GM04504 (cell line): ENCODE measurements around the gene DDX42.
"Not testable (repeated sequence)": the region's sequence is repeated elsewhere in the genome, so short reads cannot be mapped to it uniquely, and the experiment has no call there.

Experiments used
- DNase-seq: peaks from one replicate; pipeline ENCODE4 v3.0.0-alpha.2; 2012; ENCODE audit warnings: low read depth

Gene DDX42

DNA sequence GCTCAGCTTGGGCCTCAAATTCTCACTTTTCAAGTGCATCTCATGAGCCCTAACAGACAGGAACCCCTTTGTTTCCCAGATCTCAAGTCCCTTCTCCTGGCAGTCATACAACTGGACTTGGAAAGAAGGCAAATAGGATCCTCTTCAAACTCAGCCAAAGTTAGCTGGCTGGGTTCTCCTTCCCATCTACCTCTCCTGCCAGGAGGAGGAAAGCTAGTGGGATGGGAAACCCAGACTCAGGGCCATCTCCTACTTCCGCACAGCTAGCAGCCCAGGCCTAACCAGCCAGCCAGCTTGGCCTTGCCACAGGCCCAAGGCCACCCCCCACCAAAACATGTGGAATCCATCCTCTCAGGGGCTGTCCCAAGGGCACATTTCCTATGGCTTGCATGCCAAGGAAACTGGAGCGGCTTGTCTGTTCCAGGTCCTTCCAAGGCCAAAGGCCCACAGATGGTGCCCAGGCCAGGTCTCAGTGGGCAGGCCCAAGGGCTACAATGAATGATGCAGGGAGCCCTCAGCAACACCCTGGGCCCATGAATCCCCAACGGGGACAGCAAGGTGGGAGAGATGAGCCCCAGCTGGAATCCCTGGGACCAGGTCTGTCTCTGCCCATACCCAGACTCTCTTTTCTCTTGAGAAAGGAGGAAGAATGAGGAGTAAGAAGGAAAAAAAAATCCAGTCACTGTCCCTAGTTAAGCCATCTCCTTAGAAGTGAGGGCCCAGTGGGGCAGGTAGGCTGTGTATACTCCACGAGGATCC is 66.8 kb downstream of the DDX42 start:
- peak; percentile 38 for DNase-seq

DNA sequence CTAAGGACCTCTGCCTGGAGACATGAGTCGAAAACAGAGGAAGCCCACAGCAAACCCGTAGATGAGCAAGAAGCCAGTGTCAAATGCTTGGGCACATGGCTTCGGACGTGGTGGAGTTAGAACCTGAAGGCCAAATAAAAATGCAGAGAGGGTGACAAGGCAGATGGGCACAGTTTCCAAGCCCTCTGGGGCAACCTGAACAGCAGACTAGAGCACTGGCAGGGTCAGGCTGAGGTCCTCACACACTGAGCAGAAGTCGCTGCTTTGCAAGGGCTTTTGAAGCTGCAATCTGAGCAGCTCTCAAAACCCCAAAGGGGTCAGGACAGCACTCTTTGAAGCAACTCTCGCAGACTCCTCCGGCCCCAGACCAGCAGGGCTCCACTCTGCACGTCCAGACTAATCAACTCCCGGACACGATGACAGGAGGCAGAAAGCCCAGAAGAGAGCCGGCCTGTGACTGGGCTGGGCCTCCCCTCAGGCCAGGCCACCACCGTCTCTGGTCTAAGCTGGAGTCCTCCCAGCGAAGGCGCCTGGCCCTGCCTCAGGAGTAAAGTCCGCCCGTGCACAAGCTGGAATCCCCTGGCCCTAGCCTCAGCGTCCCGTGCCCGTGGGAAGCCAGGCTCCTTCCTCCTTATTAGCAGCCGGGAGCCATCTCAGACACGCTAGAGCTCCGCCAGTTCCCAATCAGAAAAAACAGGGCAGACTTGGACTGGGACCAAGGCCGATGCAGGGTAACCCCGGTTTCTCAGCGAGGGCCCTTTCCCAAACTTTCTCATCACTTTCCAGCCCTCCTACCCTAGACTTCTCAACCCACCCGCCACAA is 67.6 kb downstream of the DDX42 start:
- no peak for DNase-seq

DNA sequence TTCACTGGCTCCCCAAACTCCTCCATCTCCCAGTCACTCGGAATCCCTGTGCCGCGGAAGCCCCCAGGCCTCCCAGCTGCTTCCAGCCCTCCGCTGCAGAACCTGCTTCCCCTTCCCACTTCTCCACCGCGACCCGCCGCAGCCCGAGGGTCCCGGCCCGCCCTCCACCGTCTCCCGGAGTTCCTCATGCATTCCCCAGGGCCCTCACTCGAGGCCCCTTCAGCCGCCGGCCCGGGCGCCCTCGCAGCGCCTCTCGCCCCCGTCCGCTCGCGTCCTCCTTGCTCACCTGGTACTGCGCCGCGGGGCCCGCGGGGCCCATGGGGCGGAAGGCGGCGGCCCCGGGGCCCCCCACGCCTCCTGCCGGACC is 68.2 kb downstream of the DDX42 start:
- no peak for DNase-seq

DNA sequence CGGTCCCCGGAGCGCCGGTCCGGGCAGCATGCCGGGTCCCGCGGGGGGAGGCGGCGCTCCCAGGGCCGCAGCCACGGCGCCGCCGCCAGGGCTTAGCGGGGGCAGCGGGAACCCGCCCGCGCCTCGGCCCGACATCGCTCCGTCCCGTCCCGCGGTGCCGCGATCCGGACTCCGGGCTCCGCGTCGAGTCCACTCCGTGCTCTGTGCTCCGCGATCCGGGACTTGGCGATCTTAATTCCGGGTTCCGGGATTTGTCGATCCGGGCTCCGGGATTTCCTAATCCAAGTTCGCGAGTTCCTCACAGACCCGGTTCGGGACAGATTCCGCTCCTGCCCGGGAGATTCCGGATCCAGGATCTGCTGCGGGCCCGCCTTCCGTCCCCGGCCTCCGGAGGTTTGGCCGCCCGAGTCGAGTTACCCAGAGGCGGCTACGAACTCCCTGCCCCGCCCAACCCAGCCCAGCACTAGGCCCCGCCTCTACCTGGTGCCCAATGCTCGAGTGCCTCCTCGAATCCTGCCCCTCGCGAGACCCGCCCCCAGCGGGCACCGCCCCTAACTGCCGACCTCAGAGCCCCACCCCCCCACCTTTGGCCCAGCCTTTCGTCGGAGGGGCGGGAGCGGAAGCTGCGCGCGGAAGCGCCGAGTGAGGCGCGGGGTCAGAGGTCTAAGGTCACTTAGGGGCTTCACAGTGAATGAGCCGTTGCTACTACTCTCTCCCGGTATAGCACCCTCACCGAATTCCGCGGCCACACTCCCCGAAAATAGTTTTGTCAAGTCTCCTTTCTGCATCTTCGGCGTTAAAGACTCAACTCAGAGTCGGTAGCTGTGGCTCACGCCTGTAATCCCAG is 68.8 kb downstream of the DDX42 start, which contains the start of gene SMARCD2:
Gene SMARCD2 (minus strand): TSS at position 146 of the 847 bp plus-strand sequence. CDS start 11 bp downstream, at position 135.
- peak; percentile 98 for DNase-seq

DNA sequence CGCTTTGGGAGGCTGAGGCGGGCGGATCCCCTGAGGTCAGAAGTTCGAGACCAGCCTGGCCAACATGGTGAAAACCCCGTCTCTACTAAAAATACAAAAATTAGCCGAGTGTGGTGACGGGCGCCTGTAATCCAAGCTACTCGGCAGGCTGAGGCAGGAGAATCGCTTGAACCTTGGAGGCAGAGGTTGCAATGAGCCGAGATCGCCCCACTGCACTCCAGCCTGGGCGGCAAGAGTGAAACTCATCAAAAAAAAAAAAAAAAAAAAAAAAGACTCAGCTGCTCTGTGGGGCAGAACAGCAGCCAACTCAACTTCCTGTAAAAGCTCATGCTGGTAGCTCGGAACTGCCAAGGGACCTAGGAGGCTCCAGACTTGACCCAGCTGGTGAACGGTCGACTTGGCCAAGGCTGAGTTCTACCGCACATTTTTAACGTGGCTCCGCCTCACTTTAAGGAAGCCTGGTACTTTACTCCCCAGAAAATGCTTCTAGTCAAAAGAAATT is 69.5 kb downstream of the DDX42 start:
- DNase-seq = peak; percentile 67

DNA sequence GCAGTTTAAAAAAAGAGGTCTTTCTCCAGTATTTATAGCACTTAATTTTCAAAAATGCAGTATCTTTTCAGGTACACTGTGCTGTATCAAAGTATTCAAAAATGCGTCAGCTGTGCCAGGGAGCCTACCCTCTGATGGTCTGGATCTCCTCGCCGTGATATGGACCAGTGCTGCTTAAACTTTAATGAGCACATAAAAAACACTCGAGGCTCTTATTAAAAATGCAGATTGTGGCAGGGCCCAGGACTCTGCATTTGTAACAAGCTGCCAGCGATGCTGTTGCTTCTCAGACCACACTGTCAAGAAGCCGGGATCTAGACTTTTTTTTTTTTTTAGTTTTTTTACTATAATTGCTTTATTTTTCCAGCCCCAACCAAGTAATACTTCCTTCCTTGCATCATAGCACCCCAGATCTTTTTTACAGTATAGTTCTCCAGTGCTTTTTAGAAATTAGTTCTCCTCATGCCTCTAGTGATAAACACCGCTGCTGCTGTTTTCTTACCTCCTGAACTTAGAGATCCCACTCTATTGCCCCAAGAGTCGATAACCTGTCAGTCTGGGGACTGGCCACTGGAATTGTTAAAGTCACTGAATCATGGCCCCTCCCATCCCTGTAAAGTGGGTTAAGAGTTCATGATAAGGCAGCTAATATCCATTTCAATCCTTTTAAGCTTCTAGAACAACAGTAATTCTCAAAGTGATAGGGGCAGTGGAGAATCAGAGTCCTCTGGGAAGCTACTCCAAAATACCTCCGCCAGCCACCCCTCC is 70.1 kb downstream of the DDX42 start:
- no peak for DNase-seq

DNA sequence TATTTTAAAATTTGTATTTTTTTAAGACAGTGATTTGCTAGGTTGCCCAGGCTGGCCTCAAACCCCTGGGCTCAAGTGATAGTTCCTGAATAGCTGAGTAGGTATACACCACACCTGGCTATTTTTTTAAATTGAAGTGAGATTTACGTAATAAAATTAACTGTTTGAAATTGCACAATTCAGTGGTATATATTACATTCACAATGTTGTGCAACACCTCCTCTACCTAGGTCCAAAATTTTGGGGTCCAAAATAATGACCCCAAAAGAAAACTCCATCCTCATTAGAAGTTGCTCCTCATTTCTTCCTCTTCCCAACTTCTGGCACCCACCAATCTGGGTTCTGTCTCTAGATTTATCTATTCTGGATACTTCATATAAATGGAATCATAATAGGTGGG is 71.5 kb downstream of the DDX42 start:
- no peak for DNase-seq

DNA sequence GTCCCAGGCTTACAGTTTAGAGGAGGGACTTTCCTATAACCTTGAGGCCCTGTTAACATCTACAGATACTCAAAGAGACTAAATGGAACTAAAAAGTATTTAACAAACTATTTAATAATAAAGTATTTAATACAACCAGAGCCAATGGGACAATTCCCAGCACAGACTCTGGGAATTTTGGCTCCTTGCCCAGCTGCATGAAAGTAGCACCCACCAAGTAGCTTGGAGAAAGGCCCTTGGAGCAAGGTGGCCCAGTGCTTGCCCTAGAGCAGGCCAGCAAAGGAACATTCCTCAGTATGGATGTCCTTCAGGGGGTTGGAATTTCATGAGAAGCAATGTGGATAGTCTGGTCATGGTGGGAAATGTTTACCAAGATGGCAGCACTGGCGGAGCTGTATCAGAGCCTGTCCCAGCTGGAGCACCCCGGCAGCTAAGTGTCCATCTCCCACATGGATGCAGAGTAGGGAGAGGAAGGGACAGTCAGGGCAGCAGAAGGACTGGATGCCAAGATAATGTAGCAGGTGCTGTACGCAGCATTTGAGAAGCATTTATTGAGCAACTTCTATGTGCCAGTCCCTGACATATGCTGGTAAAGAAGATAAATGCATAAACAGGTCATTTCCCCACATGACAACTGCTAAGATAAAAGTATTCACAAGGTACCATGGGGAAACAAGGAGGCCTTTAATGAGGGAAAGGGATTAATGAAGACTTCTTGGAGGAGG is 73.7 kb downstream of the DDX42 start:
- no peak for DNase-seq

DNA sequence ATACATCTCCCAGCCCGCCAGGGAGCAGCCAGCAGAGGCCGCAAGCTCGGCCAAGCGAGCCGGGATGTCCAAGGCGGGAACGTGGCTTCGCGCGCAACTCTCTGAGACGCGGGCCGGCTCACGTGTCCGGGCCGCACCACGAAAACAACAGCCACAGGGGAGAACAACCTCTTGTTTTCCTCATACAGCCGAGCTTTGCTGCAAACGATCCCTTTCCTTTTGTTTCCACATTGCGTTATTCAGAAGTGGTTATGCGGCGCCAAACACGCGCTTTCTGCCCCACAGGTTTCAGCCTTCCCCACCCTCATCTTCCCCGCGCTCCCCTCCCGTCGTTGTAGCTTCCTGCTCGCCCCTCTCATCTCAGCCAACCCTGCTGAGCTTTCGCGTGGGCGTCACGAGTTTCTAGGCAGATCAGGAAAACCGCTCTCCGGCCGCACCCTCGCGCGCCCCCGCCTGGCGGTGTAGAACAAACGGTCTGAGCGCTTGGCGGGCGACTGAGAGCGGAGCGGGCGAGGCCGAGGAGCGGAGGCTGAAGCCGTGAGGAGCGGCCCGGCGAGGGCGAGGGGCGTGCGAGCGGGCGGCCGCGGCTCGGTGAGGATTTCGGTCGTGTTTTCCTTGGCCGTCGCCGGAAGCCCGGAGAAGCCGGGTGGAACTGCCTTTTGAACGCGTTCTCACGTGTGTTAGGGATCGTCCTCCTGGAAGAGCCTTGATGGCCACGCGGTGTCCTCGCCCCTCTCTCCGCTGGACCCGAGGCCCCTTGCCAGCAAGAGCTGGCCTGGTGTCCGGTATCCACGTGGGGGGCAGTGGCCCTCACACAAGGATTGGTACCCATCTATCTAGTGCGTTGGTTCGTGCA is 75.1 kb downstream of the DDX42 start:
- DNase-seq = peak; percentile 68

DNA sequence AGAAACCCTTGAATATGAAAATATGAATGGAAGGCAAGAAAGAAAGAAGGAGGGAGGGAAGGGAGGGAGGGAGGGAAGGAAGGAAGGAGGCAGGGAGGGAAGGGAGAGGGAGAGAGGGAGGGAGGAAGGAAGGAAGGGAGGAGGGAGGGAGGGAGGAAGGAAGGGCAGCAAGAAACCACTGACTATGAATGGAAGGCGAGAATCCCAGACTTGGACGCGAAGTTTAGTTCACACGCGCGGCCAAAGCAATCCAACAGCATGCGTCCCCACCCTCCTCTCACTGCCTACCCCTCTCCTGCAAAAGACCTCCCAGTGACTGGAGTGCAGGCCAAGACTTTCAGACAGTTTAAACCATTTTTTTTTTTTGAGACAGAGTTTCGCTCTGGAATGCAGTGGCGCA is 76.4 kb downstream of the DDX42 start:
- no peak for DNase-seq

DNA sequence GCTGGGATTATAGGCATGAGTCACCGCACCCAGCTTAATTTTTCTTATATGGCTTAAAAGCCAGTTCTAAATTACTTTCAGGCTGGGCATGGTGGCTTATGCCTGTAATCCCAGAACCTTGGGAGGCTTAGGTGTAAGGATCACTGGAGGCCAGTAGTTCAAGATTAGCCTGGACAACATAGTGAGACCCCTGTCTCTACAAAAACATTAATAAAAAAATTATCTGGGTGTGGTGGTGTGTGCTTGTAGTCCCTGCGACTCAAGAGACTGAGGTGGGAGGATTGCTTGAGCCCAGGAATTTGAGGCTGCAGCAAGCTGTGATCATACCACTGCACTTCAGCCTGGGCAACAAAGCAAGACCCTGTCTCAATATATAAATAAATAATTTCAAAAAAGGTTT is 79.3 kb downstream of the DDX42 start:
- DNase-seq = no peak

DNA sequence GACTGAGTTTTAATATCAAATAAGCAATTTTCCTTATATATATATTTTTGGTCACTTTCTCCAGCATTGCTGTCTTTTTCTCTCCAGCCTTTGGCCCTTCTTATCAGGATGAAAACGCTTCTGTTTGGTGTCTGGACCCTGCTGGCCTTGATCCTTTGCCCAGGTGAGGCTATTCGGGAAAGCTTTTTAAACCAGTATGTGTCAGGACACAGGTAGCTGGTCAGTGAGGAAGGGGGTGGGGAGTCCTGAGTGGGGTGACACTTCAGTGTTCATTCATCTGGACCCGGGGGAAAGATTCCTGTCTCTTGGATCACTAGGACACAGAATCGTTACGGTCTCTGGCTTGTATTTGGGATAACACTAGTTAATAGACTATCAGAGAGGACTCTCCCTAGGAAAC is 80.7 kb downstream of the DDX42 start:
- DNase-seq = no peak

DNA sequence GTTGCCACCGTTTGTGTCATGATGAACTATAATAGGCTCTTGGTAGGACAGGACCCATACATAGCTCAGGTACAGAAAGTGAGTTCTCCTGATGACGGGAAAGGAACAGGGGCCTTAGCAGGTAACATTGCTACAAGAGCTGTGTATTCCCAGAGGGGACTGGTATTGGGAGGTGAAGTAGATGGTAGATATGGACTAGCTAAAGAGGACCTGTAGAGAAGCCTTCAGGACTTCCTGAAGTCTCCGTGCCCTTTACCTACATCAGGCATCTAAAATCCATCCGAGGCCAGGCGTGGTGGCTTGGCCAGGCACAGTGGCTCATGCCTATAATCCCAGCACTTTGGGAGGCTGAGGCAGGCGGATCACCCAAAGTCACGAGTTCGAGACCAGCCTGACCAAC is 81.2 kb downstream of the DDX42 start:
- DNase-seq = no peak

DNA sequence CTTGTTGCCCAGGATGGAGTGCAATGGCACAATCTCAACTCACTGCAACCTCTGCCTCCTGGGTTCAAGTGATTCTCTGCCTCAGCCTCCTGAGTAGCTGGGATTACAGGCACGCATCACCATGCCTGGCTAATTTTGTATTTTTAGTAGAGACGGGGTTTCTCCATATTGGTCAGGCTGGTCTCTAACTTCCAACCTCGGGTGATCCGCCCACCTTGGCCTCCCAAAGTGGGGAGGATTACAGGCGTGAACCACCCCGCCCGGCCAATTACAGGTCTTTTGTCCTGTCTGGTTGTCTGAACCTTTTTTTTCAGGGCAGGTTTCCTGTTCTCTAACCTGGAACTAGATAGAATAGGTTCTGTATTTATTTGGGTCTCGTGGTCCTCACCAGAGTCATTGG is 82.5 kb downstream of the DDX42 start:
- DNase-seq = not testable (repeated sequence)

DNA sequence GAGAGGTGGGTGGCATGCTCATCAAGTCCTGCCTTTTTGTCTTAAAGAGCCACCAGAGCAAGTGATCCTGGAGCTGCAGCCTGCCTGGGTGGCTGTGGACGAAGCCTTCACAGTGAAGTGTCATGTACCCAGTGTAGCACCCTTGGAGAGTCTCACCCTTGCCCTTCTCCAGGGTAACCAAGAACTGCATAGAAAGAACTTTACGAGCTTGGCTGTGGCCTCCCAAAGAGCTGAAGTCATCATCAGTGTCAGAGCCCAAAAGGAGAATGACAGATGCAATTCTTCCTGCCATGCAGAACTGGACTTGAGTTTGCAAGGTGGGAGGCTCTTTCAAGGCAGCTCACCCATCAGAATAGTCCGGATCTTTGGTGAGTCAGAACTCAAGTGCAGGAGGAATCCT is 85.3 kb downstream of the DDX42 start:
- DNase-seq = no peak

DNA sequence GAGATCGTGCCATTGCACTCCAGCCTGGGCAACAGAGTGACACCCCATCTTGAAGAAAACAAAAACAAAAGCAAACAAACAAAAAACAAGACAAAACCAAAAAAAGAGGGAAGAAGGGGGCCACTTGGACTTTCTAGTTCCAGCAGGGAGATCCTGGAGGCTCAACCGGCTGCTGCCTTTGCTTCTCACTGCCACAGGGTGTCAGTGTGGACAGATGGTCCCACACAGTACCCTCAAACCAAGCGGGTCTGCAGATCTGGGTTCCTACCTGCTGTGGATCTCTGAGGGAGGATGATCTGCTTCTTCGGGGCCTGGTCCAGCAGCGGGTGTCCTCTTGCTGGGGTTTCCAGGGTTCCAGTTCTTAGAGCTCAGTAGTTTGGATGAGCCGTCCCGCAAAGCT is 92.7 kb downstream of the DDX42 start:
- DNase-seq = not testable (repeated sequence)
